ENCODE results near the gene ZFR2.

DNA sequence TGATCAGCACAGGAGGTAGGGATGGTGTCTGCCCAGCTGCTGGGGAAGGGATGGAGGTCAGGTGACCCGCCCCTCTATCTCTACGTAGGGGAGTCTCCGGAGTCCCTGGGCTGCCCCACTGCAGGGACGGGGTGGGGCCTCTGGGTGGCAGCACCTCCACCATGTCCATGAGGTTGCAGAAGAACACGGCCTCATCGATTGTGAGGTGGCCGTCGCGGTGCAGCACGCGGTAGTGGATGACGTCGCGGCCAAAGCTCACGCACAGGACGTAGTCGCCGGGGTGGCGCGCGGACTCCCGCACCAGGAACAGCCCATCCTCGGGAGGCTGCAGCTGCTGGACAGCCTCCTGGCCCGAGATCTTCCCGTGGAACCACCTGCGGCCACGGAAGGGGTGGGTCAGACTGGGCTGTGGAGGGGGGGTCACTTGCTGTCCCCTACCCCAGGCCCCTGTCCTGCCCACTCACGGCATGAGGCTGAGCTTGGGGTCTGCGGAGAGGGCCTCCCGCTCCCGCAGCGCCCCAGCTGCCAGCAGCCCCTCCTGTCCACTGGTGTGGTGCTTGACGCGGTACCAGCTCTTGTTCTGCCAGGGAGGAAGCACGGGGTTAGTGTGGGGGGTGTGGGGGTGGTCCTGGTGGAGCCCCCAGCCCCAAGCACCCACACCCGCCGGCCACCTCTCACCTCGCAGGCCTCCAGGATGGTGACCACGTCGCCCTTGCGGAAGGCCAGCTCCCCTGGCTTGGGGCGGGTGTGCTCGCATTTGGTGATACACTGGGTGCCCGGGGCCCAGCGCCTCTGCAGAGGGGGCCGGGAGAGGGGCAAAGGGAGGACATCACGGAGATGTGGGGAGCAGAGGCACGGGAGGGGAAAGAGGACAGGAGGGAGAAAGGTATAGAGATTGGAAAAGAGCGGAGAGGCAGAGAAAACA, 84.9 kb downstream of the ZFR2 start:
- TF ChIP-seq CBX8 (IDR thresholded peaks at IDR 0.05; ENCODE audit: borderline replicate concordance, low read depth, low read length) (no peak), FOSL1 (IDR thresholded peaks at IDR 0.05; ENCODE audit: insufficient read depth, low read depth, low read length) (no peak), EZH2 (IDR thresholded peaks at IDR 0.05; ENCODE audit: low read depth, low read length, severe bottlenecking) (no peak), RAD21 (IDR thresholded peaks at IDR 0.05 in 1 of 2, conservative IDR thresholded peaks at IDR 0.05 in 1 of 2; ENCODE audit: low read depth in 2 of 2, low read length in 2 of 2) (peak; percentile 68 to 81), RBBP5 (IDR thresholded peaks at IDR 0.05; ENCODE audit: borderline replicate concordance, low read depth, low read length) (no peak), JUND (IDR thresholded peaks at IDR 0.05; ENCODE audit: low read length) (0 out of 2 replicates have a peak, but pooled peaks have one; percentile 27), BACH1 (IDR thresholded peaks at IDR 0.05; ENCODE audit: low read length) (no peak), POLR2A (IDR thresholded peaks at IDR 0.05; ENCODE audit: control extremely low read depth in 1 of 2, low read depth in 2 of 2, low read length in 2 of 2) (no peak), GABPA (IDR thresholded peaks at IDR 0.05; ENCODE audit: borderline replicate concordance, insufficient read depth, low read length) (no peak), TEAD4 (IDR thresholded peaks at IDR 0.05; ENCODE audit: low read depth, low read length) (no peak), BCL11A (IDR thresholded peaks at IDR 0.05; ENCODE audit: low read depth in 2 of 2, low read length in 2 of 2) (no peak), JUN (IDR thresholded peaks at IDR 0.05; ENCODE audit: low read depth, low read length) (no peak), TBP (IDR thresholded peaks at IDR 0.05; ENCODE audit: low read depth, low read length) (no peak)
- TF ChIP-seq, protein P1, sequence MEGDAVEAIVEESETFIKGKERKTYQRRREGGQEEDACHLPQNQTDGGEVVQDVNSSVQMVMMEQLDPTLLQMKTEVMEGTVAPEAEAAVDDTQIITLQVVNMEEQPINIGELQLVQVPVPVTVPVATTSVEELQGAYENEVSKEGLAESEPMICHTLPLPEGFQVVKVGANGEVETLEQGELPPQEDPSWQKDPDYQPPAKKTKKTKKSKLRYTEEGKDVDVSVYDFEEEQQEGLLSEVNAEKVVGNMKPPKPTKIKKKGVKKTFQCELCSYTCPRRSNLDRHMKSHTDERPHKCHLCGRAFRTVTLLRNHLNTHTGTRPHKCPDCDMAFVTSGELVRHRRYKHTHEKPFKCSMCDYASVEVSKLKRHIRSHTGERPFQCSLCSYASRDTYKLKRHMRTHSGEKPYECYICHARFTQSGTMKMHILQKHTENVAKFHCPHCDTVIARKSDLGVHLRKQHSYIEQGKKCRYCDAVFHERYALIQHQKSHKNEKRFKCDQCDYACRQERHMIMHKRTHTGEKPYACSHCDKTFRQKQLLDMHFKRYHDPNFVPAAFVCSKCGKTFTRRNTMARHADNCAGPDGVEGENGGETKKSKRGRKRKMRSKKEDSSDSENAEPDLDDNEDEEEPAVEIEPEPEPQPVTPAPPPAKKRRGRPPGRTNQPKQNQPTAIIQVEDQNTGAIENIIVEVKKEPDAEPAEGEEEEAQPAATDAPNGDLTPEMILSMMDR (IDR thresholded peaks at IDR 0.05; ENCODE audit: control extremely low read depth in 1 of 3, insufficient read depth in 1 of 3, low read depth in 1 of 3, low read length in 3 of 3), result peak; percentile 68 to 87 (median 85)

Measured in H1 (cell line).